Osteoblast (primary cell): ENCODE measurements around the gene PLCG1. TPM values are rescaled to one million over a fixed set of nuclear protein-coding genes. Genes with fewer than 3 reads are reported as not detected.

Experiments
- DNase-seq: peaks from one replicate; pipeline ENCODE4 v3.0.0; 2011; ENCODE audit warnings: low spot score, mixed read lengths; ENCODE audit not compliant: insufficient read length; ENCODE audit errors: missing footprints
- H2AFZ ChIP-seq: 2 replicates; pipeline ENCODE4 v1.6.0; 2011; ENCODE audit warnings: mild to moderate bottlenecking, low read length
- H3K27ac ChIP-seq: 2 replicates; pipeline ENCODE4 v1.5.1; 2011; ENCODE audit warnings: mild to moderate bottlenecking, low read depth, low read length, moderate library complexity
- H3K27me3 ChIP-seq: 2 replicates; pipeline ENCODE4 v1.6.0; 2012; ENCODE audit warnings: mild to moderate bottlenecking, control low read depth, inconsistent platforms, low read length, moderate library complexity; ENCODE audit not compliant: insufficient read depth
- H3K36me3 ChIP-seq: 2 replicates; pipeline ENCODE4 v1.5.1; 2011; ENCODE audit warnings: mild to moderate bottlenecking, low read length, control low read depth, moderate library complexity; ENCODE audit not compliant: insufficient read depth
- H3K4me1 ChIP-seq: 2 replicates; pipeline ENCODE4 v1.5.1; 2011; ENCODE audit warnings: mild to moderate bottlenecking, low read length, control low read depth, moderate library complexity; ENCODE audit not compliant: insufficient read depth
- H3K4me2 ChIP-seq: 2 replicates; pipeline ENCODE4 v1.6.0; 2011; ENCODE audit warnings: mild to moderate bottlenecking, low read length; ENCODE audit not compliant: insufficient read depth
- H3K4me3 ChIP-seq: fragments of 200-600 bp; sonication (generic); 3 replicates; pipeline ENCODE4 v1.5.1; 2012; ENCODE audit warnings: mild to moderate bottlenecking, low read length, inconsistent platforms; ENCODE audit not compliant: insufficient read depth
- H3K79me2 ChIP-seq: 2 replicates; pipeline ENCODE4 v1.6.0; 2012; ENCODE audit warnings: mild to moderate bottlenecking, low read length, control low read depth, inconsistent platforms; ENCODE audit not compliant: insufficient read depth
- H3K9me3 ChIP-seq: 2 replicates; pipeline ENCODE4 v1.5.1; 2011; ENCODE audit warnings: low read depth, low read length, control low read depth
- H4K20me1 ChIP-seq: 2 replicates; pipeline ENCODE4 v1.6.0; 2012; ENCODE audit warnings: mild to moderate bottlenecking, low read length, control low read depth; ENCODE audit not compliant: insufficient read depth
- total RNA-seq: library from RNA; depleted of rRNA; stranded (reverse); fragments of >200 nt; gene quantifications from 2 replicates; pipeline ENCODE4 v1.2.3, GENCODE V29; 2012
- TF ChIP-seq, protein P1 (sequence below): IDR thresholded peaks from 2 replicates; pipeline ENCODE4 v1.5.1; 2011; ENCODE audit warnings: mild to moderate bottlenecking, low read depth, low read length, moderate library complexity; ENCODE audit errors: extremely low read depth

Gene PLCG1
- total RNA-seq, 1 donor = 72.4 TPM

DNA sequence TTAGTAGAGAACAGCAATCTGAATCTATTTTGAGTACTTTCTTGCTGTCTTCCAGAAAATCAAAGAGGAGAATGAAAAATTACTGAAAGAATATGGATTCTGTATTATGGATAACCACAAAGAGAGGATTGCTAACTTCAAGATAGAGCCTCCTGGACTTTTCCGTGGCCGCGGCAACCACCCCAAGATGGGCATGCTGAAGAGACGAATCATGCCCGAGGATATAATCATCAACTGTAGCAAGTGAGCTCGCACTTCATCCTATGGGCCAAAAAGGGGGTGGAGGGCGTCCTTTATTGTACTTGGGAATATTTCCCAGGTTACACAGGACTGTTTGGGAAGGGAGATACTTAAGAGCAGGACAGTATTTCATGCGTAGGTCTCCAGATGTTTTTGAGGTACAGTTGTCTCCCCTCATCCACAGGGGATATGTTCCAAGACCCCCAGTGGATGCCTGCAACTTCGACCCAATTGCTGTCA, 37.3 kb upstream of the PLCG1 start:
- Histone ChIP-seq H4K20me1 (no peaks in the 10 kb centered on the region), H3K79me2 (no peaks in the 10 kb centered on the region), H3K4me2 (no peak overlapping the region), H3K36me3 (peaks cover 81% of the 10 kb centered on the region), H3K4me1 (peaks cover 13% of the 10 kb centered on the region), H3K9me3 (no peaks in the 10 kb centered on the region), H3K4me3 (no peak overlapping the region), H3K27ac (no peak overlapping the region), H3K27me3 (no peaks in the 10 kb centered on the region), H2AFZ (no peak overlapping the region)
- DNase-seq = no peak
- TF ChIP-seq, protein P1, sequence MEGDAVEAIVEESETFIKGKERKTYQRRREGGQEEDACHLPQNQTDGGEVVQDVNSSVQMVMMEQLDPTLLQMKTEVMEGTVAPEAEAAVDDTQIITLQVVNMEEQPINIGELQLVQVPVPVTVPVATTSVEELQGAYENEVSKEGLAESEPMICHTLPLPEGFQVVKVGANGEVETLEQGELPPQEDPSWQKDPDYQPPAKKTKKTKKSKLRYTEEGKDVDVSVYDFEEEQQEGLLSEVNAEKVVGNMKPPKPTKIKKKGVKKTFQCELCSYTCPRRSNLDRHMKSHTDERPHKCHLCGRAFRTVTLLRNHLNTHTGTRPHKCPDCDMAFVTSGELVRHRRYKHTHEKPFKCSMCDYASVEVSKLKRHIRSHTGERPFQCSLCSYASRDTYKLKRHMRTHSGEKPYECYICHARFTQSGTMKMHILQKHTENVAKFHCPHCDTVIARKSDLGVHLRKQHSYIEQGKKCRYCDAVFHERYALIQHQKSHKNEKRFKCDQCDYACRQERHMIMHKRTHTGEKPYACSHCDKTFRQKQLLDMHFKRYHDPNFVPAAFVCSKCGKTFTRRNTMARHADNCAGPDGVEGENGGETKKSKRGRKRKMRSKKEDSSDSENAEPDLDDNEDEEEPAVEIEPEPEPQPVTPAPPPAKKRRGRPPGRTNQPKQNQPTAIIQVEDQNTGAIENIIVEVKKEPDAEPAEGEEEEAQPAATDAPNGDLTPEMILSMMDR = no peak

DNA sequence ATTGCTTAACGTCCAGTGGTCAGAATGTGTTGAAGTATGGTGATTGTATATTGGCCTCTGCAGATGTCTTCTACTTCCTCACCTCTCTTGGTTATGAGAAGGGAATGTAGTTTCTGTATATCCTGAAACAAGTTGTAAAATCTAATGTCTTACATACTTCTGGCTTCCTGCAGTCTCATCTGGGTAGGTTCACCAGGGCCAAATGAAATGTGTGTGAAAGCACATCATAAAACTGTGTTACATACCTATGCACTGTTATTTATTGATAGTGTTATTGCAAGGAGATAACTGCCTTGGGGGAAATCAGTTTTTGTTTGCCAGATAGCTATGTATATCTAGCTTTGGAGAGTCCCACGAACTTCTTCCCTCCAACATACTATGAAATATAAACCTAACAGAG, 35.7 kb upstream of the PLCG1 start:
- no peak overlapping the region for H3K4me2 ChIP-seq
- no peak overlapping the region for H3K27ac ChIP-seq
- H3K9me3 ChIP-seq = no peaks in the 10 kb centered on the region
- H3K27me3 ChIP-seq = no peaks in the 10 kb centered on the region
- no peaks in the 10 kb centered on the region for H3K79me2 ChIP-seq
- TF ChIP-seq, protein P1 = no peak
- DNase-seq = no peak
- H3K36me3 ChIP-seq = peaks cover 72% of the 10 kb centered on the region
- no peaks in the 10 kb centered on the region for H4K20me1 ChIP-seq
- no peak overlapping the region for H2AFZ ChIP-seq
- no peak overlapping the region for H3K4me3 ChIP-seq
- H3K4me1 ChIP-seq = peaks cover 11% of the 10 kb centered on the region

DNA sequence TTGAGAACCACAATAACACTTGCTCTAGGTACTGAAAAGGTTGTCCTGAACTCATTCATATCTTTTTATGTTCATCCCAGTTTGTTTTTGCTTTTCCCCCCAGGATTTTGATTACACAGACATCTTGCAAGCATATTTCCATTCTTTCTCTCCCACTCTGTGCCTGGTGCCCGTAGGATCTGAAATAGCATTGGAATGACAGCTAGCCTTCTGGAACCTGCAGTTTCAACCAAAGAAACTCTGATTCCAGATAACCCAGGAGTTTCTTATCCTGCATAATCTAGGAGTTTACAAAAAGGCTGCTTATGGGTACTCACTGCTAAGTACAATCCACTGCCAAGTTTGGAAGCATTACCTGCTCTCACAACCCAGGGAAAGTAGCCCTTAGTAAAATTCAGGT, 28.8 kb upstream of the PLCG1 start:
- Histone ChIP-seq H3K9me3 (no peaks in the 10 kb centered on the region), H3K79me2 (peaks cover 2% of the 10 kb centered on the region), H3K27ac (no peak overlapping the region), H3K36me3 (peaks cover 51% of the 10 kb centered on the region), H4K20me1 (no peaks in the 10 kb centered on the region), H3K4me3 (no peak overlapping the region), H3K4me1 (no peaks in the 10 kb centered on the region), H2AFZ (no peak overlapping the region), H3K27me3 (no peaks in the 10 kb centered on the region), H3K4me2 (no peak overlapping the region)
- no peak for DNase-seq
- TF ChIP-seq, protein P1 = no peak

DNA sequence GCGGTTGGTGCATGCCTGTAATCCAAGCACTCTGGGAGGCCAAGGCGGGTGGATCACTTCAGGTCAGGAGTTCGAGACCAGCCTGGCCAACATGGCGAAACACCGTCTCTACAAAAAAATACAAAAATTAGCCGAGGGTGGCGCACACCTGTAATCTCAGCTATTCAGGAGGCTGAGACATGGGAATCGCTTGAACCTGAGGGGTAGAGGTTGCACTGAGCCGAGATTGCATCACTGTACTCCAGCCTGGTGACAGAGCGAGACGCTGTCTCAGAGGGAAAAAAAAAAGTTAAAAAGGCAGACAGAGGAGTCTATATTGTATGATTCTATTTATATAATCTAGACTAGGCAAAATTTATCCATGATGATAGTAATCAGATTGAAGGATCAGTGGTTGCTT, 27.3 kb upstream of the PLCG1 start:
- H3K36me3 ChIP-seq = peaks cover 54% of the 10 kb centered on the region
- no peak overlapping the region for H3K4me3 ChIP-seq
- no peak overlapping the region for H3K4me2 ChIP-seq
- no peaks in the 10 kb centered on the region for H3K27me3 ChIP-seq
- H3K27ac ChIP-seq = no peak overlapping the region
- TF ChIP-seq, protein P1 = no peak
- no peaks in the 10 kb centered on the region for H3K9me3 ChIP-seq
- no peaks in the 10 kb centered on the region for H3K4me1 ChIP-seq
- no peak overlapping the region for H2AFZ ChIP-seq
- H4K20me1 ChIP-seq = no peaks in the 10 kb centered on the region
- DNase-seq = no peak
- peaks cover 2% of the 10 kb centered on the region for H3K79me2 ChIP-seq
